Measurements from ENCODE around the gene SOCS1. TPM values are rescaled to one million over a fixed set of nuclear protein-coding genes. Genes with fewer than 3 reads are reported as not detected.

SOCS1 gene
- total RNA-seq, 6 experiments from 2014 or later: 0.88 to 26.6 (median 10.9) TPM

DNA sequence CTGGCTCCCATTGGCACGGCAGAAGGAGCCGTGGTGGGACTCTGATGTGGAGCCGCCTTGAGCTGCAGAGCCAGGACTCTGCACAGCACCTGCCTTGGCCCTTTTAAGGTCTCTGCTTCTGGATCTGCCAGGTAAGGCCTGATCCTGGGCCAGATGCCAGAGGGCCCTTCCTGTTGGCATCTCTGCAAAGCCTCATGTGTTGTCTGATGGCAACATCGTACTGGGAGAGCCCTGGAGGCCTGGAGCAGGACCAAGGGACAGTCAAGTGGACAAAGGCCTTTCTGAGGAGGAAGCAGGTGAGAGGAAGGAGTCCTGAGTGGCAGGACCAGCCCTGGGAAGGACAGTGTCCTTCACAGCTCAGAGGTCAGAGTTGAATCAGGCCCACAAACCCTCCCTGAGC, 26.1 kb downstream of the SOCS1 start:
- no peak for TF ChIP-seq POLR2A (IDR thresholded peaks at IDR 0.05)
- TF ChIP-seq, protein P1, sequence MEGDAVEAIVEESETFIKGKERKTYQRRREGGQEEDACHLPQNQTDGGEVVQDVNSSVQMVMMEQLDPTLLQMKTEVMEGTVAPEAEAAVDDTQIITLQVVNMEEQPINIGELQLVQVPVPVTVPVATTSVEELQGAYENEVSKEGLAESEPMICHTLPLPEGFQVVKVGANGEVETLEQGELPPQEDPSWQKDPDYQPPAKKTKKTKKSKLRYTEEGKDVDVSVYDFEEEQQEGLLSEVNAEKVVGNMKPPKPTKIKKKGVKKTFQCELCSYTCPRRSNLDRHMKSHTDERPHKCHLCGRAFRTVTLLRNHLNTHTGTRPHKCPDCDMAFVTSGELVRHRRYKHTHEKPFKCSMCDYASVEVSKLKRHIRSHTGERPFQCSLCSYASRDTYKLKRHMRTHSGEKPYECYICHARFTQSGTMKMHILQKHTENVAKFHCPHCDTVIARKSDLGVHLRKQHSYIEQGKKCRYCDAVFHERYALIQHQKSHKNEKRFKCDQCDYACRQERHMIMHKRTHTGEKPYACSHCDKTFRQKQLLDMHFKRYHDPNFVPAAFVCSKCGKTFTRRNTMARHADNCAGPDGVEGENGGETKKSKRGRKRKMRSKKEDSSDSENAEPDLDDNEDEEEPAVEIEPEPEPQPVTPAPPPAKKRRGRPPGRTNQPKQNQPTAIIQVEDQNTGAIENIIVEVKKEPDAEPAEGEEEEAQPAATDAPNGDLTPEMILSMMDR (IDR thresholded peaks at IDR 0.05): no peak
- Histone ChIP-seq H3K4me1 (peaks cover 0 to 10% (median 2%) of the 10 kb centered on the region in 4 donors), H3K36me3 (no peaks in the 10 kb centered on the region), H3K9me3 (no peaks in the 10 kb centered on the region), H3K27me3 (no peaks in the 10 kb centered on the region), H3K27ac (no peak overlapping the region), H3K4me3 (no peak overlapping the region)
- ATAC-seq (peak; percentile 54 to 86 (median 82)), DNase-seq (peak; percentile 87 to 89 (median 89))
- WGBS (ENCODE audit: insufficient coverage, low coverage, low lambda C conversion rate, missing lambda C conversion rate): no CpG with 5 or more reads among the region's 4 CpGs
- intact Hi-C loops (cut with DNase I): no loop called here

DNA sequence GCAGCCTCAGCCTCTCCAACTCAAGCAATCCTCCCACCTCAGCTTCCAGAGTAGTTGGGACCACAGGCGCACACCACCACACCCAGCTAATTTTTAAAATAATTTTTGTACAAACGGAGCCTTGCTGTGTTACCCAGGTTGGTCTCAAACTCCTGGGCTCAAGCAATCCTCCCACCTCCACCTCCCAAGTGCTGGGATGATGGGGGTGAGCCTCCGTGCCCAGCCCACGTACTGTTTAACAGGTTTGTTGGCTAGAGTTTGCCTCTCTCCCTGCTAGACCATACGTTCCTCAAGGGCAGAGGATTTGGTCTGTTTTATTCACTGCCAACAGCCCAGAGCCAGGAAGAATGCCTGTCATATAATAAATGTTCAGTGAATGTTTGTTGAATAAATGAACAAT, 26.6 kb downstream of the SOCS1 start:
- Histone ChIP-seq H3K36me3 (no peaks in the 10 kb centered on the region), H3K9me3 (no peaks in the 10 kb centered on the region), H3K4me1 (peaks cover 0 to 10% (median 2%) of the 10 kb centered on the region in 4 donors), H3K27me3 (no peaks in the 10 kb centered on the region), H3K27ac (no peak overlapping the region), H3K4me3 (no peak overlapping the region)
- intact Hi-C loops (cut with DNase I): no loop called here
- no peak for DNase-seq
- 80% methylated on average over 2 of the region's 5 CpGs for WGBS (ENCODE audit: insufficient coverage, low coverage, low lambda C conversion rate, missing lambda C conversion rate)
- no peak for ATAC-seq
- TF ChIP-seq, protein P1 (IDR thresholded peaks at IDR 0.05): no peak
- no peak for TF ChIP-seq POLR2A (IDR thresholded peaks at IDR 0.05)

- WGBS (ENCODE audit: insufficient coverage, low coverage, low lambda C conversion rate, missing lambda C conversion rate): 49% methylated on average over 5 of the region's 18 CpGs
- intact Hi-C loops (cut with DNase I): no loop called here
These were observed 30.1 kb downstream of the SOCS1 start for GRCh38 chr16:11225677-11226549.

GRCh38 chr16:11224894-11225676, 30.9 kb downstream of the SOCS1 start:
- Histone ChIP-seq H3K4me3 (no peak overlapping the region), H3K27me3 (no peaks in the 10 kb centered on the region), H3K27ac (peak overlapping the region in 2 of 3 donors; percentile 43 to 47), H3K36me3 (no peaks in the 10 kb centered on the region), H3K9me3 (no peaks in the 10 kb centered on the region), H3K4me1 (peaks cover 0 to 9% (median 0%) of the 10 kb centered on the region in 4 donors)
- intact Hi-C loops (cut with DNase I): no loop called here
- no peak for TF ChIP-seq POLR2A (IDR thresholded peaks at IDR 0.05)
- TF ChIP-seq, protein P1 (IDR thresholded peaks at IDR 0.05): no peak
- 67% methylated on average over 10 of the region's 21 CpGs for WGBS (ENCODE audit: insufficient coverage, low coverage, low lambda C conversion rate, missing lambda C conversion rate)
- ATAC-seq: peak; percentile 24 to 48 (median 44)
- peak in 1 of 3 donors; percentile 29 for DNase-seq

More at GRCh38 chr16:11225677-11226549, 30.1 kb downstream of the SOCS1 start:
- no peak for TF ChIP-seq POLR2A (IDR thresholded peaks at IDR 0.05)
- TF ChIP-seq, protein P1 (IDR thresholded peaks at IDR 0.05): no peak
- H3K27me3 ChIP-seq: no peaks in the 10 kb centered on the region
- H3K4me1 ChIP-seq: peaks cover 0 to 10% (median 0%) of the 10 kb centered on the region in 4 donors
- no peaks in the 10 kb centered on the region for H3K9me3 ChIP-seq
- no peak overlapping the region for H3K27ac ChIP-seq
- ATAC-seq (no peak), DNase-seq (no peak)
- no peak overlapping the region for H3K4me3 ChIP-seq
- H3K36me3 ChIP-seq: no peaks in the 10 kb centered on the region

Data from right lobe of liver (tissue), 6 donors.